ENCODE results near the gene MASP2. TPM values are rescaled to one million over a fixed set of nuclear protein-coding genes. Genes with fewer than 3 reads are reported as not detected.

Gene MASP2
- total RNA-seq, 1 experiment from 2014 or later = 0.50 TPM

GRCh38 chr1:11024874-11025203, 22.2 kb downstream of the MASP2 start:
- Mint-ChIP-seq H3K4me3 (ENCODE audit: unreplicated experiment) (no peak overlapping the region), H3K4me1 (ENCODE audit: low read depth, unreplicated experiment) (no peaks in the 10 kb centered on the region), H3K27me3 (ENCODE audit: insufficient read depth, unreplicated experiment) (no peaks in the 10 kb centered on the region), H3K27ac (ENCODE audit: unreplicated experiment) (no peak overlapping the region), H3K36me3 (ENCODE audit: insufficient read depth, unreplicated experiment) (peaks cover 85% of the 10 kb centered on the region), H3K9me3 (ENCODE audit: unreplicated experiment) (no peaks in the 10 kb centered on the region)
- no TSS peak for BruUV-seq (replicated peaks)
- Histone ChIP-seq H3K27me3 (replicated peaks; ENCODE audit: control insufficient read depth, insufficient read depth, low read length) (no peaks in the 10 kb centered on the region), H3K36me3 (ENCODE audit: control insufficient read depth, insufficient read depth, low read length) (peaks cover 2% of the 10 kb centered on the region), H3K4me1 (no peaks in the 10 kb centered on the region), H3K4me3 (ENCODE audit: low read depth, low read length) (no peak overlapping the region), H3K9me3 (no peaks in the 10 kb centered on the region)
- ChIA-PET POLR2A (no interaction called here), CTCF (no interaction called here)
- TF ChIP-seq CTCF (IDR thresholded peaks at IDR 0.05; ENCODE audit: insufficient read depth in 1 of 2, low read depth in 1 of 2, low read length in 1 of 2, severe bottlenecking in 1 of 2, unreplicated experiment in 1 of 2) = no peak
- intact Hi-C loops (cut with micrococcal nuclease; ENCODE audit: unreplicated experiment) = no loop called here
- no peak for DNase-seq

GRCh38 chr1:11024154-11024873, 22.7 kb downstream of the MASP2 start:
- Mint-ChIP-seq H3K36me3 (ENCODE audit: insufficient read depth, unreplicated experiment) (peaks cover 90% of the 10 kb centered on the region), H3K4me3 (ENCODE audit: unreplicated experiment) (no peak overlapping the region), H3K27me3 (ENCODE audit: insufficient read depth, unreplicated experiment) (no peaks in the 10 kb centered on the region), H3K4me1 (ENCODE audit: low read depth, unreplicated experiment) (no peaks in the 10 kb centered on the region), H3K9me3 (ENCODE audit: unreplicated experiment) (no peaks in the 10 kb centered on the region), H3K27ac (ENCODE audit: unreplicated experiment) (no peak overlapping the region)
- TF ChIP-seq CTCF (IDR thresholded peaks at IDR 0.05; ENCODE audit: insufficient read depth in 1 of 2, low read depth in 1 of 2, low read length in 1 of 2, severe bottlenecking in 1 of 2, unreplicated experiment in 1 of 2) = no peak
- intact Hi-C loops (cut with micrococcal nuclease; ENCODE audit: unreplicated experiment) = no loop called here
- H3K4me1 ChIP-seq = no peaks in the 10 kb centered on the region
- H3K4me3 ChIP-seq (ENCODE audit: low read depth, low read length) = no peak overlapping the region
- POLR2A ChIA-PET = no interaction called here
- no peaks in the 10 kb centered on the region for H3K27me3 ChIP-seq (replicated peaks; ENCODE audit: control insufficient read depth, insufficient read depth, low read length)
- DNase-seq = no peak
- H3K9me3 ChIP-seq = no peaks in the 10 kb centered on the region
- peaks cover 1% of the 10 kb centered on the region for H3K36me3 ChIP-seq (ENCODE audit: control insufficient read depth, insufficient read depth, low read length)
- no TSS peak for BruUV-seq (replicated peaks)
- CTCF ChIA-PET = no interaction called here

GRCh38 chr1:11023201-11023600, 23.8 kb downstream of the MASP2 start:
- Mint-ChIP-seq H3K27me3 (ENCODE audit: insufficient read depth, unreplicated experiment) (no peaks in the 10 kb centered on the region), H3K36me3 (ENCODE audit: insufficient read depth, unreplicated experiment) (peaks cover 100% of the 10 kb centered on the region), H3K4me1 (ENCODE audit: low read depth, unreplicated experiment) (no peaks in the 10 kb centered on the region), H3K4me3 (ENCODE audit: unreplicated experiment) (no peak overlapping the region), H3K27ac (ENCODE audit: unreplicated experiment) (no peak overlapping the region), H3K9me3 (ENCODE audit: unreplicated experiment) (no peaks in the 10 kb centered on the region)
- intact Hi-C loops (cut with micrococcal nuclease; ENCODE audit: unreplicated experiment) = no loop called here
- ChIA-PET CTCF (no interaction called here), POLR2A (interaction anchor here (0.6 kb wide), 1 partner anchor 59 kb away, joined by 4 read pairs; no protein-coding TSS in a partner anchor)
- no TSS peak for BruUV-seq (replicated peaks)
- Histone ChIP-seq H3K4me1 (no peaks in the 10 kb centered on the region), H3K9me3 (no peaks in the 10 kb centered on the region), H3K4me3 (ENCODE audit: low read depth, low read length) (no peak overlapping the region), H3K27me3 (replicated peaks; ENCODE audit: control insufficient read depth, insufficient read depth, low read length) (no peaks in the 10 kb centered on the region), H3K36me3 (ENCODE audit: control insufficient read depth, insufficient read depth, low read length) (peaks cover 2% of the 10 kb centered on the region)
- TF ChIP-seq CTCF (IDR thresholded peaks at IDR 0.05; ENCODE audit: insufficient read depth in 1 of 2, low read depth in 1 of 2, low read length in 1 of 2, severe bottlenecking in 1 of 2, unreplicated experiment in 1 of 2) = no peak
- no peak for DNase-seq
